OCI-LY1 (cell line): ENCODE data around the gene AGFG1.
"Not testable (repeated sequence)": the region's sequence is repeated elsewhere in the genome, so short reads cannot be mapped to it uniquely, and the experiment has no call there.

Experiments
- H2AFZ ChIP-seq: fragments of 200-600 bp; sonication (generic), shearing (Covaris generic); 2 replicates; pipeline ENCODE4 v1.6.0; 2014; ENCODE audit warnings: antibody characterized with exemption, mild to moderate bottlenecking, low read length
- H3F3A ChIP-seq: fragments of 200-600 bp; sonication (generic), shearing (Covaris generic); 2 replicates; pipeline ENCODE4 v1.6.0; 2014; ENCODE audit warnings: mild to moderate bottlenecking, antibody characterized with exemption, low read length, moderate library complexity; ENCODE audit not compliant: insufficient read depth
- H3K27ac ChIP-seq: fragments of 200-600 bp; sonication (generic); 2 replicates; pipeline ENCODE4 v1.5.1; 2014; ENCODE audit warnings: low read length, mixed run types, mild to moderate bottlenecking, low read depth; ENCODE audit not compliant: poor library complexity, severe bottlenecking
- H3K27me3 ChIP-seq: fragments of 200-600 bp; sonication (generic); 2 replicates; pipeline ENCODE4 v1.6.0; 2014; ENCODE audit warnings: antibody characterized with exemption, mild to moderate bottlenecking, low read length, moderate library complexity; ENCODE audit not compliant: insufficient read depth
- H3K36me3 ChIP-seq: fragments of 200-600 bp; sonication (generic); 2 replicates; pipeline ENCODE4 v1.6.1; 2014; ENCODE audit warnings: mild to moderate bottlenecking, antibody characterized with exemption, low read length, moderate library complexity, mixed read lengths; ENCODE audit not compliant: insufficient read depth
- H3K4me1 ChIP-seq: fragments of 200-600 bp; sonication (generic); 2 replicates; pipeline ENCODE4 v1.5.1; 2014; ENCODE audit warnings: mild to moderate bottlenecking, low read length, moderate library complexity; ENCODE audit not compliant: insufficient read depth, severe bottlenecking
- H3K4me2 ChIP-seq: fragments of 200-600 bp; sonication (generic), shearing (Covaris generic); 2 replicates; pipeline ENCODE4 v1.6.1; 2014; ENCODE audit warnings: low read length
- H3K4me3 ChIP-seq: fragments of 200-600 bp; sonication (generic); 2 replicates; pipeline ENCODE4 v1.5.1; 2014; ENCODE audit warnings: low read length, low read depth, mild to moderate bottlenecking, mixed read lengths; ENCODE audit not compliant: poor library complexity, severe bottlenecking
- H3K79me2 ChIP-seq: fragments of 200-600 bp; shearing (Covaris generic); 2 replicates; pipeline ENCODE4 v1.6.1; 2016; ENCODE audit warnings: mixed run types, low read length, mixed read lengths; ENCODE audit not compliant: insufficient read depth
- H3K9ac ChIP-seq: fragments of 200-600 bp; sonication (generic), shearing (Covaris generic); 2 replicates; pipeline ENCODE4 v1.6.1; 2014; ENCODE audit warnings: mild to moderate bottlenecking, low read length, mixed read lengths
- H3K9me2 ChIP-seq: fragments of 200-600 bp; sonication (generic), shearing (Covaris generic); 2 replicates; pipeline ENCODE4 v1.6.1; 2014; ENCODE audit warnings: low read depth, mild to moderate bottlenecking, low read length, mixed read lengths
- H3K9me3 ChIP-seq: fragments of 200-600 bp; shearing (Covaris generic); 2 replicates; pipeline ENCODE4 v1.6.1; 2014; ENCODE audit warnings: low read length, mixed read lengths
- H4K20me1 ChIP-seq: fragments of 200-600 bp; sonication (generic), shearing (Covaris generic); 2 replicates; pipeline ENCODE4 v1.6.0; 2016; ENCODE audit warnings: mild to moderate bottlenecking, low read length; ENCODE audit not compliant: insufficient read depth
- CTCF ChIP-seq: fragments of 200-600 bp; sonication (generic), shearing (Covaris generic); IDR thresholded peaks from 2 replicates; pipeline ENCODE4 v1.5.1; 2017; ENCODE audit warnings: mild to moderate bottlenecking, antibody characterized with exemption, low read length, moderate library complexity, mixed read lengths
- EZH2 ChIP-seq: fragments of 200-600 bp; sonication (generic), shearing (Covaris generic); IDR thresholded peaks from 2 replicates; pipeline ENCODE4 v1.8.0; 2017; ENCODE audit warnings: borderline replicate concordance, mixed run types, mild to moderate bottlenecking, antibody characterized with exemption, low read length, moderate library complexity, mixed read lengths

The AGFG1 gene

GRCh38 chr2:227515742-227516141, 43.8 kb downstream of the AGFG1 start:
- no peaks in the 10 kb centered on the region for H3K27me3 ChIP-seq
- peaks cover 2% of the 10 kb centered on the region; the same call in 1 of the 2 replicates for H4K20me1 ChIP-seq
- H3K4me3 ChIP-seq: no peak overlapping the region
- H3K9me2 ChIP-seq: no peaks in the 10 kb centered on the region
- H3K27ac ChIP-seq: no peak overlapping the region
- no peak overlapping the region for H3K4me2 ChIP-seq
- no peaks in the 10 kb centered on the region for H3K36me3 ChIP-seq
- H3K4me1 ChIP-seq: peaks cover 17% of the 10 kb centered on the region
- TF ChIP-seq CTCF (no peak), EZH2 (no peak)
- no peak overlapping the region for H3K9ac ChIP-seq
- peaks cover 19% of the 10 kb centered on the region for H3K79me2 ChIP-seq
- H3F3A ChIP-seq: no peaks in the 10 kb centered on the region
- H2AFZ ChIP-seq: no peak overlapping the region
- H3K9me3 ChIP-seq: no peaks in the 10 kb centered on the region

- H3K4me2 ChIP-seq: no peak overlapping the region
Measured at GRCh38 chr2:227517724-227518123, 45.8 kb downstream of the AGFG1 start.

GRCh38 chr2:227518278-227518865, 46.4 kb downstream of the AGFG1 start:
- not testable (repeated sequence) for H3K9me2 ChIP-seq, H4K20me1 ChIP-seq, H3K36me3 ChIP-seq, H3K9ac ChIP-seq, H3K9me3 ChIP-seq, H3K4me1 ChIP-seq, H3K27me3 ChIP-seq, H3K4me3 ChIP-seq, H3K4me2 ChIP-seq, H3F3A ChIP-seq, H3K27ac ChIP-seq, H2AFZ ChIP-seq
- H3K79me2 ChIP-seq: peaks cover 19% of the 10 kb centered on the region

More at GRCh38 chr2:227517724-227518123, 45.8 kb downstream of the AGFG1 start:
- no peaks in the 10 kb centered on the region for H3K9me3 ChIP-seq
- no peaks in the 10 kb centered on the region for H3F3A ChIP-seq
- H3K9me2 ChIP-seq: no peaks in the 10 kb centered on the region
- no peaks in the 10 kb centered on the region for H3K4me1 ChIP-seq
- H3K79me2 ChIP-seq: peaks cover 19% of the 10 kb centered on the region
- H3K27ac ChIP-seq: no peak overlapping the region
- peaks cover 6% of the 10 kb centered on the region; the same call in 1 of the 2 replicates for H3K36me3 ChIP-seq
- TF ChIP-seq CTCF (no peak), EZH2 (no peak)
- no peak overlapping the region for H3K4me3 ChIP-seq
- H4K20me1 ChIP-seq: peaks cover under 1% of the 10 kb centered on the region; the same call in 1 of the 2 replicates
- H3K27me3 ChIP-seq: no peaks in the 10 kb centered on the region
- H3K9ac ChIP-seq: no peak overlapping the region
- no peak overlapping the region for H2AFZ ChIP-seq

- H3K4me1 ChIP-seq, H2AFZ ChIP-seq, H3K9ac ChIP-seq, H3F3A ChIP-seq, H3K4me3 ChIP-seq, H4K20me1 ChIP-seq, H3K27me3 ChIP-seq, H3K9me3 ChIP-seq, H3K27ac ChIP-seq, H3K9me2 ChIP-seq, H3K4me2 ChIP-seq: not testable (repeated sequence)
- H3K36me3 ChIP-seq: peaks cover 28% of the 10 kb centered on the region; the same call in 1 of the 2 replicates
- peaks cover 19% of the 10 kb centered on the region for H3K79me2 ChIP-seq
Measured at GRCh38 chr2:227521178-227521577, 49.2 kb downstream of the AGFG1 start.
